Measurements from ENCODE around the gene SCP2. TPM values are rescaled to one million over a fixed set of nuclear protein-coding genes. Genes with fewer than 3 reads are reported as not detected.

Gene SCP2
- total RNA-seq, 1 experiment from 2014 or later: 53.8 TPM

- POLR2A ChIA-PET: interaction anchor here (0.7 to 0.8 kb wide), 2 partner anchors 10 to 1697 kb away, joined by 3 to 4 read pairs; no protein-coding TSS in a partner anchor
- Mint-ChIP-seq H3K4me1 (ENCODE audit: insufficient read depth, unreplicated experiment) (no peaks in the 10 kb centered on the region), H3K9me3 (ENCODE audit: unreplicated experiment) (no peaks in the 10 kb centered on the region), H3K36me3 (ENCODE audit: insufficient read depth, unreplicated experiment) (peaks cover 13% of the 10 kb centered on the region), H3K27ac (ENCODE audit: low read depth, unreplicated experiment) (no peak overlapping the region), H3K4me3 (ENCODE audit: unreplicated experiment) (no peak overlapping the region), H3K27me3 (ENCODE audit: insufficient read depth, unreplicated experiment) (no peaks in the 10 kb centered on the region)
- TF ChIP-seq CTCF (IDR thresholded peaks at IDR 0.05; ENCODE audit: unreplicated experiment): no peak
- DNase-seq (ENCODE audit: unreplicated experiment): no peak
- CTCF ChIA-PET: no interaction called here
- intact Hi-C loops (cut with micrococcal nuclease): no loop called here
- BruUV-seq (replicated peaks): no TSS peak
These were observed 98.7 kb downstream of the SCP2 start for GRCh38 chr1:53025769-53026112.

- DNase-seq (ENCODE audit: unreplicated experiment): no peak
- Mint-ChIP-seq H3K4me1 (ENCODE audit: insufficient read depth, unreplicated experiment) (peaks cover 2% of the 10 kb centered on the region), H3K4me3 (ENCODE audit: unreplicated experiment) (no peak overlapping the region), H3K27me3 (ENCODE audit: insufficient read depth, unreplicated experiment) (no peaks in the 10 kb centered on the region), H3K27ac (ENCODE audit: low read depth, unreplicated experiment) (no peak overlapping the region), H3K36me3 (ENCODE audit: insufficient read depth, unreplicated experiment) (peaks cover 13% of the 10 kb centered on the region), H3K9me3 (ENCODE audit: unreplicated experiment) (no peaks in the 10 kb centered on the region)
- CTCF ChIA-PET: interaction anchor here (0.6 to 1.9 kb wide), 3 partner anchors 11 to 1037 kb away, joined by 3 to 4 read pairs (median 3); no protein-coding TSS in a partner anchor
- no peak for TF ChIP-seq CTCF (IDR thresholded peaks at IDR 0.05; ENCODE audit: unreplicated experiment)
- POLR2A ChIA-PET: interaction anchor here (0.7 to 1.1 kb wide), 2 partner anchors 17 to 1697 kb away, joined by 3 to 4 read pairs; no protein-coding TSS in a partner anchor
- intact Hi-C loops (cut with micrococcal nuclease): no loop called here
- no TSS peak for BruUV-seq (replicated peaks)
These were observed 99.2 kb downstream of the SCP2 start for GRCh38 chr1:53026254-53026653.

- ChIA-PET CTCF (interaction anchor here (0.6 kb wide), 1 partner anchor 101 kb away, joined by 3 read pairs; no protein-coding TSS in a partner anchor), POLR2A (no interaction called here)
- TF ChIP-seq CTCF (IDR thresholded peaks at IDR 0.05; ENCODE audit: unreplicated experiment): no peak
- DNase-seq (ENCODE audit: unreplicated experiment): no peak
- intact Hi-C loops (cut with micrococcal nuclease): no loop called here
- Mint-ChIP-seq H3K4me3 (ENCODE audit: unreplicated experiment) (no peak overlapping the region), H3K4me1 (ENCODE audit: insufficient read depth, unreplicated experiment) (peaks cover 6% of the 10 kb centered on the region), H3K36me3 (ENCODE audit: insufficient read depth, unreplicated experiment) (peaks cover 34% of the 10 kb centered on the region), H3K9me3 (ENCODE audit: unreplicated experiment) (no peaks in the 10 kb centered on the region), H3K27me3 (ENCODE audit: insufficient read depth, unreplicated experiment) (no peaks in the 10 kb centered on the region), H3K27ac (ENCODE audit: low read depth, unreplicated experiment) (no peak overlapping the region)
- BruUV-seq (replicated peaks): no TSS peak
These were observed 104.7 kb downstream of the SCP2 start for GRCh38 chr1:53031732-53032131.

GRCh38 chr1:53037159-53037558, 110.1 kb downstream of the SCP2 start:
- Mint-ChIP-seq H3K27me3 (ENCODE audit: insufficient read depth, unreplicated experiment) (no peaks in the 10 kb centered on the region), H3K27ac (ENCODE audit: low read depth, unreplicated experiment) (no peak overlapping the region), H3K4me3 (ENCODE audit: unreplicated experiment) (no peak overlapping the region), H3K36me3 (ENCODE audit: insufficient read depth, unreplicated experiment) (peaks cover 26% of the 10 kb centered on the region), H3K4me1 (ENCODE audit: insufficient read depth, unreplicated experiment) (no peaks in the 10 kb centered on the region), H3K9me3 (ENCODE audit: unreplicated experiment) (no peaks in the 10 kb centered on the region)
- BruUV-seq (replicated peaks): no TSS peak
- no peak for DNase-seq (ENCODE audit: unreplicated experiment)
- TF ChIP-seq CTCF (IDR thresholded peaks at IDR 0.05; ENCODE audit: unreplicated experiment): no peak
- ChIA-PET POLR2A (no interaction called here), CTCF (no interaction called here)
- intact Hi-C loops (cut with micrococcal nuclease): no loop called here

Data from MCF 10A (cell line).